ENCODE results near the gene ETFA.

ETFA gene

GRCh38 chr15:76285241-76285825 lies 25.9 kb downstream of the ETFA start:
- Histone ChIP-seq H3K4me3 (ENCODE audit: low read depth, low read length) (no peak overlapping the region), H3K4me1 (ENCODE audit: control insufficient read depth, insufficient read depth, low read length) (no peaks in the 10 kb centered on the region), H3K9me3 (ENCODE audit: control insufficient read depth, insufficient read depth, low read depth, low read length) (no peaks in the 10 kb centered on the region), H3K36me3 (ENCODE audit: control insufficient read depth in 2 of 2, insufficient read depth in 1 of 2, low read length in 2 of 2) (peaks cover 81 to 94% of the 10 kb centered on the region in 2 experiments), H3K27ac (ENCODE audit: extremely low read depth, low read depth, low read length) (no peak overlapping the region)
- TF ChIP-seq, protein P1, sequence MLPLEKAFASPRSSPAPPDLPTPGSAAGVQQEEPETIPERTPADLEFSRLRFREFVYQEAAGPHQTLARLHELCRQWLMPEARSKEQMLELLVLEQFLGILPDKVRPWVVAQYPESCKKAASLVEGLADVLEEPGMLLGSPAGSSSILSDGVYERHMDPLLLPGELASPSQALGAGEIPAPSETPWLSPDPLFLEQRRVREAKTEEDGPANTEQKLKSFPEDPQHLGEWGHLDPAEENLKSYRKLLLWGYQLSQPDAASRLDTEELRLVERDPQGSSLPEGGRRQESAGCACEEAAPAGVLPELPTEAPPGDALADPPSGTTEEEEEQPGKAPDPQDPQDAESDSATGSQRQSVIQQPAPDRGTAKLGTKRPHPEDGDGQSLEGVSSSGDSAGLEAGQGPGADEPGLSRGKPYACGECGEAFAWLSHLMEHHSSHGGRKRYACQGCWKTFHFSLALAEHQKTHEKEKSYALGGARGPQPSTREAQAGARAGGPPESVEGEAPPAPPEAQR (tag by site-specific recombination; IDR thresholded peaks at IDR 0.05): no peak
- no peak for TF ChIP-seq ZNF704 (tag by site-specific recombination; IDR thresholded peaks at IDR 0.05)
- no peak for TF ChIP-seq ZNF223 (tag by site-specific recombination; IDR thresholded peaks at IDR 0.05)
- TF ChIP-seq IKZF3 (tag by site-specific recombination; IDR thresholded peaks at IDR 0.05): peak; percentile 28; the same call in 1 of the 2 replicates
- TF ChIP-seq ZBTB7A (tag by site-specific recombination; IDR thresholded peaks at IDR 0.05; ENCODE audit: low read depth): no peak
- 0 out of 2 replicates have a peak, but pooled peaks have one; percentile 12 for TF ChIP-seq CTCF (tag by site-specific recombination; IDR thresholded peaks at IDR 0.05)
- POLR2A ChIA-PET: no interaction called here
- CTCF ChIA-PET: interaction anchor here (0.7 to 1.8 kb wide), 8 partner anchors 9 to 683 kb away, joined by 3 to 10 read pairs (median 3); no protein-coding TSS in a partner anchor

GRCh38 chr15:76282465-76282864 lies 28.8 kb downstream of the ETFA start:
- TF ChIP-seq ZNF596 (tag by site-specific recombination; IDR thresholded peaks at IDR 0.05) (no peak), ZNF433 (tag by site-specific recombination; IDR thresholded peaks at IDR 0.05; ENCODE audit: low read depth) (no peak)
- Histone ChIP-seq H3K4me3 (ENCODE audit: low read depth, low read length) (no peak overlapping the region), H3K9me3 (ENCODE audit: control insufficient read depth, insufficient read depth, low read depth, low read length) (no peaks in the 10 kb centered on the region), H3K4me1 (ENCODE audit: control insufficient read depth, insufficient read depth, low read length) (no peaks in the 10 kb centered on the region), H3K27ac (ENCODE audit: extremely low read depth, low read depth, low read length) (no peak overlapping the region), H3K36me3 (ENCODE audit: control insufficient read depth in 2 of 2, insufficient read depth in 1 of 2, low read length in 2 of 2) (peaks cover 95 to 96% of the 10 kb centered on the region in 2 experiments)
- ChIA-PET POLR2A (no interaction called here), CTCF (interaction anchor here (1.2 kb wide), 1 partner anchor 91 kb away, joined by 3 read pairs; no protein-coding TSS in a partner anchor)

DNA sequence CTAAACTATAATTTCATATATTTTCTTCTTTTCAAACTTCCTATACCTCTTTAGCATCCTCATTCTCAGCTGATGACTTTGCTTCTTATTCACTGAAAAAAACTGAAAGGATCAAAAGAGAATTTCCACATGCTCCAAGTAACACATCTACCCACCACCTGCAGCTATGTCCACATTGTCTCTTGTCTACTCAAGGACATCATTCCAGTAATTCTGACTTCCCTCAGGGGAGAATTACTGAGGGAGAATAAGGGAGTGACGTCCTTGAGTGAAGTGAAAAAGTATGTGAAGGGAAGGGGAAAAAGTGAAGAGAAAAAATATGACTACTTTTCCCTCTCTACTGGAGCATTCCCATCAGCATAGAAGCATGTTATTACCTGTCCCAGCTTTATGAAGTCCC lies 32.6 kb downstream of the ETFA start:
- POLR2A ChIA-PET: no interaction called here
- CTCF ChIA-PET: interaction anchor here (0.6 to 1.6 kb wide), 3 partner anchors 39 to 295 kb away, joined by 3 to 4 read pairs (median 3); no protein-coding TSS in a partner anchor
- Histone ChIP-seq H3K36me3 (ENCODE audit: control insufficient read depth in 2 of 2, insufficient read depth in 1 of 2, low read length in 2 of 2) (peaks cover 76 to 80% of the 10 kb centered on the region in 2 experiments), H3K27ac (ENCODE audit: extremely low read depth, low read depth, low read length) (no peak overlapping the region), H3K4me1 (ENCODE audit: control insufficient read depth, insufficient read depth, low read length) (no peaks in the 10 kb centered on the region), H3K9me3 (ENCODE audit: control insufficient read depth, insufficient read depth, low read depth, low read length) (no peaks in the 10 kb centered on the region), H3K4me3 (ENCODE audit: low read depth, low read length) (no peak overlapping the region)
- TF ChIP-seq, protein P2, sequence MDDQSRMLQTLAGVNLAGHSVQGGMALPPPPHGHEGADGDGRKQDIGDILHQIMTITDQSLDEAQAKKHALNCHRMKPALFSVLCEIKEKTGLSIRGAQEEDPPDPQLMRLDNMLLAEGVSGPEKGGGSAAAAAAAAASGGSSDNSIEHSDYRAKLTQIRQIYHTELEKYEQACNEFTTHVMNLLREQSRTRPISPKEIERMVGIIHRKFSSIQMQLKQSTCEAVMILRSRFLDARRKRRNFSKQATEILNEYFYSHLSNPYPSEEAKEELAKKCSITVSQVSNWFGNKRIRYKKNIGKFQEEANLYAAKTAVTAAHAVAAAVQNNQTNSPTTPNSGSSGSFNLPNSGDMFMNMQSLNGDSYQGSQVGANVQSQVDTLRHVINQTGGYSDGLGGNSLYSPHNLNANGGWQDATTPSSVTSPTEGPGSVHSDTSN (CRISPR knock-in tag; IDR thresholded peaks at IDR 0.05): no peak
- TF ChIP-seq, protein P3, sequence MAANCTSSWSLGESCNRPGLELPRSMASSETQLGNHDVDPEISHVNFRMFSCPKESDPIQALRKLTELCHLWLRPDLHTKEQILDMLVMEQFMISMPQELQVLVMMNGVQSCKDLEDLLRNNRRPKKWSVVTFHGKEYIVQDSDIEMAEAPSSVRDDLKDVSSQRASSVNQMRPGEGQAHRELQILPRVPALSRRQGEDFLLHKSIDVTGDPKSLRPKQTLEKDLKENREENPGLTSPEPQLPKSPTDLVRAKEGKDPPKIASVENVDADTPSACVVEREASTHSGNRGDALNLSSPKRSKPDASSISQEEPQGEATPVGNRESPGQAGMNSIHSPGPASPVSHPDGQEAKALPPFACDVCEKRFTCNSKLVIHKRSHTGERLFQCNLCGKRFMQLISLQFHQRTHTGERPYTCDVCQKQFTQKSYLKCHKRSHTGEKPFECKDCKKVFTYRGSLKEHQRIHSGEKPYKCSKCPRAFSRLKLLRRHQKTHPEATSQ (tag by site-specific recombination; IDR thresholded peaks at IDR 0.05): no peak
- TF ChIP-seq ZNF785 (tag by site-specific recombination; IDR thresholded peaks at IDR 0.05) (no peak), PRDM1 (tag by site-specific recombination; IDR thresholded peaks at IDR 0.05) (peak; percentile 50; the same call in 1 of the 2 replicates), ZNF239 (tag by site-specific recombination; IDR thresholded peaks at IDR 0.05) (no peak), SP7 (tag by site-specific recombination; IDR thresholded peaks at IDR 0.05) (no peak)

Measured in HEK293 (cell line).